Neuronal stem cell (in vitro differentiated cells): ENCODE data around the gene GSE1. TPM values are rescaled to one million over a fixed set of nuclear protein-coding genes. Genes with fewer than 3 reads are reported as not detected.

Source experiments
- DNase-seq: peaks from one replicate; pipeline ENCODE4 v3.0.0-alpha.2; 2013; ENCODE audit warnings: low spot score
- H2AFZ ChIP-seq: one replicate; pipeline ENCODE4 v1.6.1; 2013; ENCODE audit warnings: mild to moderate bottlenecking, low read length, inconsistent platforms
- H2AK5ac ChIP-seq: 2 replicates; pipeline ENCODE4 v1.6.1; 2013; ENCODE audit warnings: low read depth, mild to moderate bottlenecking, inconsistent platforms, low read length, moderate library complexity, mixed read lengths
- H2BK120ac ChIP-seq: 2 replicates; pipeline ENCODE4 v1.6.1; 2013; ENCODE audit warnings: low read depth, mild to moderate bottlenecking, inconsistent platforms, low read length, moderate library complexity, mixed read lengths
- H2BK12ac ChIP-seq: one replicate; pipeline ENCODE4 v1.6.1; 2013; ENCODE audit warnings: low read length, inconsistent platforms
- H2BK15ac ChIP-seq: 2 replicates; pipeline ENCODE4 v1.6.1; 2013; ENCODE audit warnings: mild to moderate bottlenecking, low read length, inconsistent platforms, mixed read lengths
- H2BK5ac ChIP-seq: one replicate; pipeline ENCODE4 v1.6.1; 2013; ENCODE audit warnings: inconsistent platforms, mild to moderate bottlenecking, low read length, moderate library complexity
- H3K14ac ChIP-seq: one replicate; pipeline ENCODE4 v1.6.1; 2013; ENCODE audit warnings: low read length, inconsistent platforms
- H3K18ac ChIP-seq: 2 replicates; pipeline ENCODE4 v1.6.1; 2013; ENCODE audit warnings: low read length, inconsistent platforms
- H3K23ac ChIP-seq: 2 replicates; pipeline ENCODE4 v1.6.1; 2013; ENCODE audit warnings: low read depth, mild to moderate bottlenecking, mixed read lengths, low read length, inconsistent platforms; ENCODE audit not compliant: poor library complexity
- H3K27ac ChIP-seq: replicated peaks from 3 replicates; pipeline ENCODE4 v1.5.1; 2013; ENCODE audit warnings: low read length, inconsistent platforms
- H3K27me3 ChIP-seq, 3 experiments: 2 replicates each; pipeline ENCODE4 v1.6.1; 2013; ENCODE audit warnings: low read length in 3 of 3, mild to moderate bottlenecking in 2 of 3, inconsistent platforms in 1 of 3, low read depth in 1 of 3, mixed read lengths in 1 of 3, moderate library complexity in 1 of 3; ENCODE audit not compliant: control insufficient read depth in 3 of 3, insufficient read depth in 3 of 3
- H3K36me3 ChIP-seq, 2 donors: replicated peaks in 1 of 2; 2 replicates each; pipeline ENCODE4 v1.6.1; 2013; ENCODE audit warnings: low read length in 2 of 2; ENCODE audit not compliant: control insufficient read depth in 2 of 2, insufficient read depth in 2 of 2
- H3K4ac ChIP-seq: 2 replicates; pipeline ENCODE4 v1.6.1; 2013; ENCODE audit warnings: inconsistent platforms, mild to moderate bottlenecking, low read length, moderate library complexity
- H3K4me1 ChIP-seq, 2 donors: 1 replicate in 1 of 2; 2 replicates in 1 of 2; pipeline ENCODE4 v1.6.1; 2013; ENCODE audit warnings: low read length in 2 of 2, low read depth in 1 of 2; ENCODE audit not compliant: control insufficient read depth in 2 of 2, insufficient read depth in 1 of 2
- H3K4me2 ChIP-seq: one replicate; pipeline ENCODE4 v1.6.1; 2013; ENCODE audit warnings: mild to moderate bottlenecking, low read length, inconsistent platforms; ENCODE audit not compliant: insufficient read depth, poor library complexity, severe bottlenecking
- H3K4me3 ChIP-seq, 2 donors: 2 replicates each; pipeline ENCODE4 v1.5.1; 2013; ENCODE audit warnings: low read length in 2 of 2, mild to moderate bottlenecking in 2 of 2, inconsistent platforms in 1 of 2, moderate library complexity in 1 of 2
- H3K79me1 ChIP-seq: one replicate; pipeline ENCODE4 v1.6.1; 2013; ENCODE audit warnings: low read depth, mild to moderate bottlenecking, inconsistent platforms, low read length, moderate library complexity
- H3K9ac ChIP-seq: one replicate; pipeline ENCODE4 v1.6.1; 2013; ENCODE audit warnings: mild to moderate bottlenecking, low read depth, low read length, inconsistent platforms; ENCODE audit not compliant: poor library complexity
- H3K9me3 ChIP-seq, 2 donors: replicated peaks in 1 of 2; 2 replicates each; pipeline versions ENCODE3 to v1.6.1; 2013; ENCODE audit warnings: low read length in 2 of 2, mild to moderate bottlenecking in 2 of 2, inconsistent platforms in 1 of 2, low read depth in 1 of 2, mixed read lengths in 1 of 2, moderate library complexity in 1 of 2; ENCODE audit not compliant: control insufficient read depth in 2 of 2, insufficient read depth in 1 of 2
- H4K8ac ChIP-seq: one replicate; pipeline ENCODE4 v1.6.1; 2013; ENCODE audit warnings: low read depth, mild to moderate bottlenecking, inconsistent platforms, low read length, moderate library complexity
- H4K91ac ChIP-seq: one replicate; pipeline ENCODE4 v1.6.1; 2013; ENCODE audit warnings: low read length, low read depth, mild to moderate bottlenecking, inconsistent platforms; ENCODE audit not compliant: poor library complexity
- WGBS, 2 donors: extraction: QIAGEN DNeasy Blood & Tissue Kit; methylation state at CpG; one replicate each; pipeline ENCODE4 v1.1.7; 2013; ENCODE audit warnings: missing lambda C conversion rate in 2 of 2, mixed read lengths in 1 of 2; ENCODE audit not compliant: insufficient read length in 2 of 2, insufficient replicate concordance in 1 of 2; ENCODE audit errors: extremely low coverage in 2 of 2; 5-methylcytosine and 5-hydroxymethylcytosine counted together
- small RNA-seq: library from polyadenylated mRNA; stranded (forward); fragments of <200 nt; extraction: miRNeasy Mini kit (QIAGEN cat#:217004); gene quantifications from one replicate; pipeline ENCODE3, GENCODE V24; 2013; ENCODE audit not compliant: insufficient read depth

The GSE1 gene

DNA sequence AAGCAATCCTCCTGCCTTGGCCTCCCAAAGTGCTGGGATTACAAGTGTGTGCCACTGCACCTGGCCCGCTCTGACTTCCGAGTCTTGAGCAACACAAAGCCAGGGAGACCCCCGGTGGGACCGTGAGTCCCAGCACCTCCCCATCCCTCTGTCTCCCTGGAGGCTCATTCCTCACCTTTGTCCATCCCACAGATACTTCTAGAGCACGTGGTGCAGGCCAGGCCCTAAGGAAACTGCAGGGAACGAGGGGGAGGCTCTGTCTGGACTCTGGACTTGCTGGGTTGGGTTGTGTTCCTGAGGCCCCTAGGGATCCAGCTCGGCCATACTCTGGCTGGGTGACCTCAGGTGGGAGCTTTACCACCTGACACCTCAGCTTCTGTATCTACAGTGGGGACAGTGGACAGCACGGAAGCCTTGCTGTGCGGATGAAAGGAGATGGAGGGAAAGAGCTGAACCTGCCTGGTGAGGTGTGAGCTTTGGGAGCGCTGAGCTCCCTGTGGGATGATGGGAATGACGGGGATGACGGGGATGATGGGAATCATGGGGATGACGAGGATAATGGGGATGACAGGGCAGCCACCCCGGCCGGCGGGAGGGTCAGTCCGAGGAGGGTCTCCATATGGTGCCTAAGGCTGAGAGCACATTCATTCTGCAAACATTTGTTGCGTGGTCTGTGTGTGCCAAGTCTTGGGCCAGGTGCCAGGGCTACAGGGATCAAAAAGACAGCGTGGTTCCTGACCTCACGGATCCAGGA lies 111.2 kb downstream of the GSE1 start:
- Histone ChIP-seq H3K79me1 (no peaks in the 10 kb centered on the region), H3K23ac (no peak overlapping the region), H3K18ac (no peak overlapping the region), H2BK120ac (no peak overlapping the region), H2BK15ac (no peak overlapping the region), H2BK12ac (no peak overlapping the region), H2BK5ac (peak overlapping the region; percentile 10), H2AK5ac (peak overlapping the region; percentile 16), H4K8ac (no peak overlapping the region), H2AFZ (no peak overlapping the region), H3K36me3 (no peaks in the 10 kb centered on the region), H3K4ac (no peak overlapping the region), H3K9me3 (no peaks in the 10 kb centered on the region), H3K4me3 (no peak overlapping the region), H3K4me1 (peaks cover 12 to 14% of the 10 kb centered on the region in 2 donors), H3K4me2 (no peak overlapping the region), H3K9ac (no peak overlapping the region), H3K14ac (no peak overlapping the region), H3K27me3 (no peaks in the 10 kb centered on the region), H3K27ac (no peak overlapping the region), H4K91ac (no peak overlapping the region)
- no CpG with 5 or more reads among the region's 20 CpGs for WGBS, 2 donors
- DNase-seq: no peak

DNA sequence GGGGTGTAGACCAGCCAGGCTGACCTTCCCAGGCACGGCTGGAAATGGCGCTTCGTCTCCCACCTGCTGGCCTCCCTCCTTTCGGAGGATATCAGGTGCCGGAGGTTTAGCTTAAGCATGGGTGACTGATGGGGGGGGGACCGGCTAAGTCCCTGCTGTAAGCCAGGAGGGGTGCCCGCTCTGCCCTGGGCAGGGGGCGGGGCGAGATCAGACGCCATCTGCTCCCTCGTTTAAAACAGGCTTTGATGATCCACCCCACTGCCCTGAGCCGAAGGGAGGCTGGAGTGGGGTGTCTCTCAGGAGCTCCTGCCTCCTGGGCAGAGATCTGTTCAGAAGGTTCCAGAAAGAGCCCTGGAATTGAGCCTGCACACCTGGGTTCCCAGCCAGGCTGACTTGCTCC lies 111.8 kb downstream of the GSE1 start:
- H3K79me1 ChIP-seq: no peaks in the 10 kb centered on the region
- no CpG with 5 or more reads among the region's 12 CpGs for WGBS, 2 donors
- H2BK120ac ChIP-seq: peak overlapping the region; percentile 29
- H2BK15ac ChIP-seq: no peak overlapping the region
- DNase-seq: no peak
- no peak overlapping the region for H2AFZ ChIP-seq
- no peak overlapping the region for H4K91ac ChIP-seq
- H3K18ac ChIP-seq: no peak overlapping the region
- no peak overlapping the region for H3K4me3 ChIP-seq
- no peak overlapping the region for H2AK5ac ChIP-seq
- no peak overlapping the region for H4K8ac ChIP-seq
- H3K27me3 ChIP-seq: no peaks in the 10 kb centered on the region
- H2BK12ac ChIP-seq: no peak overlapping the region
- H3K9me3 ChIP-seq: no peaks in the 10 kb centered on the region
- no peak overlapping the region for H3K4ac ChIP-seq
- peaks cover 12 to 14% of the 10 kb centered on the region in 2 donors for H3K4me1 ChIP-seq
- H3K23ac ChIP-seq: no peak overlapping the region
- H3K9ac ChIP-seq: no peak overlapping the region
- no peak overlapping the region for H3K4me2 ChIP-seq
- no peak overlapping the region for H2BK5ac ChIP-seq
- H3K27ac ChIP-seq: no peak overlapping the region
- H3K14ac ChIP-seq: no peak overlapping the region
- H3K36me3 ChIP-seq: no peaks in the 10 kb centered on the region

Small RNA genes lying within 50 kb of the gene (small RNA-seq; reads per million reads assigned to genes)
- gene RN7SL381P: not detected
